Stimulated activated CD4-positive, alpha-beta T cell treated with anti-CD3 and anti-CD28 coated beads, Interleukin-15, amount 100 ng/mL, for 24 hours (primary cell): Measurements from ENCODE around the gene ZBTB47.

Experiments used
- DNase-seq: peaks from one replicate; pipeline ENCODE4 v3.0.0-alpha.2; 2020

ZBTB47 gene

GRCh38 chr3:42701371-42702065 is 48.0 kb downstream of the ZBTB47 start:
- peak; percentile 68 for DNase-seq

- no peak for DNase-seq
These were observed 48.8 kb downstream of the ZBTB47 start, which contains the start of gene HHATL for GRCh38 chr3:42702066-42702951. HHATL (minus strand) TSS chr3:42702798; CDS start chr3:42700826, 1,972 bp downstream.

DNA sequence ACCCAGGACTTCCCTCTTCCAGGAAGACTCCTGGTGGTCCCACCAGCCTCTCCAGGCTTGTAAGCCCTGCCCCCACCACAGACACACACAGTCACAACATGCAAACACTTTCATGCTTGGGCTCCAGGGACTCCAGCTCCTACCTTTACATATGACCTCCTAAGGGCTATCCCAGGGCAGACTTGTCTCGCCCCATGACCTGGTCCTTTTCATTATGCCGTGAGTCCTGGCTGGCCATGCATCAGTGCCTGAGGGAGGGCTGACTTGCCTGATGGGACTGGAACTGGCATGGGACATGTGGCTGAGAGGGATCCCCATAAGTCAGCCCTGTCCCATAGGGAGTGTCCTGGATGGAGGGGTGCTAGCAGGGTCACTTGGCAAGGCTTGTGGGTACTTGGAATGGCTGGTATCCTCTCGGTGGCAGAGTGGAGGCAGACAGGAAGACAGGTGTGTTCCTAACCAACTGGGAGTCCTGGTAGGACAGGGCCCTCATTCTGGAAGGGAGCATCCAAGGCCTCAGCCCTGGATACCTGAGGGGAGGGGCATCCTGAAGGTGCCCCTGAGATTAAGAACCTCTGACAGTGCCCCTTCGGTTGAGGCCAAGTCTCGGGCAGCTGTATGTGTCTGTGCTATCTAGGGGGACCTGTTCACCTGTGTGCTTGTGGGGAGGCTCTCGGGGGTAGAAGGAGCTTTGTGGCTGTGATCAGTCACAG is 49.6 kb downstream of the ZBTB47 start:
- DNase-seq = no peak

GRCh38 chr3:42703695-42704025 is 50.2 kb downstream of the ZBTB47 start:
- DNase-seq = no peak

DNA sequence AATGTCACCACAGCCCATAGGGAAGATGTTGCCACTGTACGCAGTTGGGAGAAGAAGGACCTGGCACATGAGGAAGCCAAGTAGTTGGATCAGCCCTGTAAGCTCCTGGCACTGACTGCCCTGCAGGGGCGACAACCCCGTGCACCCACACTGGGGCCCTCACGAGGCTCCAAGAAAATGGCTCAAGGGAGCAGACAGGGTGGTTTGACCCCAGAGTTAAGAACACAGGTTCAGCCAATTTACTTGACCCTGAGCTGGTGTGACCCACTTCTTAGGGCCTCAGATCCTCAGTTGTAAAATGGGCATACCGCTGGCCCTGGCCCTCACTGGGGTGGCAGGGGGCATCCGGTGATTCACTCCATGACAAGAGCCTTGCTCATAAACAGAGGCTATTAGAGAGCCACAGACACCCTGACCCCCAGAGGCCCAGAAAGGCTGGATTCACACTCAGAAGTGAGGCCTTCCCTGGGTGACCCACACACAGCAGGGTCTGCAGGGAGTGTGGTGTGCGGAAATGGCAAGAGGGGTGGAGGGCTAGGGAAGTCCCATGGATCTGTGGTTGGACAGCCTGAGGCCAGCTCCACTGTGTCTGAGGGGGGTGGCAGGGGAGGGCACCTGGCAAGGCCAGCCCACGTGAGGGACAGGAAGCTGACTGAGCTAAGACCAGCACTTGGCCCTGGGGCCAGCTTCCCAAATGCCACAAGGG is 50.8 kb downstream of the ZBTB47 start:
- DNase-seq = no peak

DNA sequence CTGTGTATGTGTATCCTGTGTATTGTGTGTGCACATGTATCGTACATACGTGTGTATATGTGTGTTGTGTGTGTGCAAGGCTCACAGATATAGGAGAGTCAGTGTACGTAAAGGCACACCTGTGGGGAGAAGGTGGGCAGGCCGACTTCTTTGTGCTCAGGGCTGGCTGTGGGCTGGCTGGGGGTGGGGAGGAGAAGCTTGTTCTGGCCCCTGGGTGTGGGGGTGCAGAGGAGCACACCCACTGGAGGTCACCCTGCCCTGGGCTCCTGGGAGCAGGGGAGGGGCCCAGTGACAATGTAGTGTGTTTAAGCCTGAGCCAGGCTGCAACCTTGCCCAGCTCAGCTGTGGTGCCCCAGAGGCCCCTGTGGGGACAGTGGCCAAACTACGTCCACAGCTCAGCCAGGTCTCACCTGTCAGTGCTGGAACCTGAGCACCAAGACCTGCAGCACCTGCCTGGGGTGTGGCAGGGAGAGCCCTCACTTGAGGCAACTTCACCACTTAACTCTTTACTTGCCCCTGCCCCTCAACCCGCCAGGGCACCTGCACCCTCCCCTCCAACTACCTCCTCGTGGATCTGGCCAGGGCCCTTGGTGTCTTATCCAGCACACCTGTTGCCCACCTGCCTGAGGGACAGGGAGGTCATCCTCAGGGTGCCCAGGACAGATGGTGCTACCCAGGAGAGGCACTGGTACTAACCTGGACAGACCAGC is 51.7 kb downstream of the ZBTB47 start:
- no peak for DNase-seq

GRCh38 chr3:42705962-42706585 is 52.6 kb downstream of the ZBTB47 start:
- DNase-seq = no peak

- DNase-seq = no peak
These were observed 53.5 kb downstream of the ZBTB47 start for GRCh38 chr3:42706721-42707619.

DNA sequence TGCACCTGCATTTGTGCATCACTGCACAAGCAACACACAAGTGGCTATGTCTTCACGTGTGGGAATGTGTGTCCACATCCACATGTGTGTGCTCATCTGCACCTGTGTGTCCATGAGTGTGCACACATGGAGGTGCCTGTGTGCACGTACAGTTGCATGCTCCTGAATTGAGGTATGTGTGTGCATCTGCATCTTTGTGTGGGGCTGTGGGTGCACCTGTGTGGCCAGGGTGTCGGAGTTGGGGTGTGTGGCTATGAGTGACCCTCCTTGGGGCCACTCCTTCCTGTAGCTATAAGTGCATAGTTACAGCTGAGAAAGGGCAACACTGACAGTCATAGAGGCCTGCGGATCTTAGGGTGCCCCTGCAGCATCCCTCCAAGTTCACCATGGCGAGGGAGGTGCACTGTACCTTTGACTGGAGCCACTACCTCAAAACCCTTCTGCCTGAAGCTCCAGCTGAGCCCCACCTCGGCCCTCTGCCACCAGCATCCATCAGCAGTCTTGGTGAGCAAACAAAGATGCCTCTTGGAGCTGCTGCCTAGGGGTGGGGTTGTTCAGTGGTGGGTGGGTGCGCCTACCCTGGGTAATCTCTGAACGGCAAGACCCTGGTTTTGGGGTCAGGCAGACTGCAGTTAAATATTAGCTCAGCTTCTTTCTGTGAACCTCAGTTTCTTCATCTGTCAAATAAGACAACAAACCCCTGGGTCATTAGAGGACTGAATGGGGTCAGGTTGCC is 54.3 kb downstream of the ZBTB47 start:
- DNase-seq = no peak

- no peak for DNase-seq
These were observed 55.2 kb downstream of the ZBTB47 start for GRCh38 chr3:42708611-42709151.

- no peak for DNase-seq
These were observed 56.1 kb downstream of the ZBTB47 start for GRCh38 chr3:42709621-42710020.

GRCh38 chr3:42710323-42711021 is 57.0 kb downstream of the ZBTB47 start:
- DNase-seq = no peak

- no peak for DNase-seq
These were observed 58.2 kb downstream of the ZBTB47 start for GRCh38 chr3:42711491-42712343.

DNA sequence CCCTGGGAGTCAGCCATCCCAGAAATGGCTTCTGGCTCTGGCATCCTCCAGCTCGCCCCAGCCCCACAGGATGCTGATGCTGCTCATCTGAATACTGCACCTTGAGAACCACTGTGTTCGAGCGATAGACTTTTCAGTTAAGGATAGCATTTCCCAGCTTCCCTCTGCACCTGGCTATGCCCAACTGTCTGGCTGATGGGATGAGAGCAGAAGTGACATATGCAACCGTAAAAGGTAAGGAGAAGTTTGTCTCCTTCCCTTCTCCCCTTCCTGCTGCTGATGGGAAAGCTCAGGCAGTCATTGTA is 58.8 kb downstream of the ZBTB47 start:
- DNase-seq = no peak

GRCh38 chr3:42712688-42713372 is 59.3 kb downstream of the ZBTB47 start:
- DNase-seq = no peak

DNA sequence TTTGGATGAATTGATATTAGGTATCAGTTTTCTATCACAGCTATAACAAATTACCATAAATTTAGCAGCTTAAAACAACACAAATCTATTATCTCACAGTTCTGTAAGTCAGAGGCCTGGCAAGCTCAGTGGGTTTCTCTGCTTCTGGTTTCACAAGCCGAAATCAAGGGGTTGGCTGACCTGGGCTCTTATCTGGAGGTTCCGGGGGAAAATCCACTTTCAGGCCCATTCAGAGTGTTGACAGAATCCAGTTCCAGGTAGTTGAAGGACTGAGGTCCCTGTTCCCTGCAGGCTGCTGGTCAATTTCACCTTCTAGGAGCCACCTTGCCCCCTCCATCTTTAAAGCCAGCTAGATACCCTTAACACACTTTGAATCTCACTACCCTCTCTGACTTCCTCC is 60.2 kb downstream of the ZBTB47 start:
- no peak for DNase-seq

DNA sequence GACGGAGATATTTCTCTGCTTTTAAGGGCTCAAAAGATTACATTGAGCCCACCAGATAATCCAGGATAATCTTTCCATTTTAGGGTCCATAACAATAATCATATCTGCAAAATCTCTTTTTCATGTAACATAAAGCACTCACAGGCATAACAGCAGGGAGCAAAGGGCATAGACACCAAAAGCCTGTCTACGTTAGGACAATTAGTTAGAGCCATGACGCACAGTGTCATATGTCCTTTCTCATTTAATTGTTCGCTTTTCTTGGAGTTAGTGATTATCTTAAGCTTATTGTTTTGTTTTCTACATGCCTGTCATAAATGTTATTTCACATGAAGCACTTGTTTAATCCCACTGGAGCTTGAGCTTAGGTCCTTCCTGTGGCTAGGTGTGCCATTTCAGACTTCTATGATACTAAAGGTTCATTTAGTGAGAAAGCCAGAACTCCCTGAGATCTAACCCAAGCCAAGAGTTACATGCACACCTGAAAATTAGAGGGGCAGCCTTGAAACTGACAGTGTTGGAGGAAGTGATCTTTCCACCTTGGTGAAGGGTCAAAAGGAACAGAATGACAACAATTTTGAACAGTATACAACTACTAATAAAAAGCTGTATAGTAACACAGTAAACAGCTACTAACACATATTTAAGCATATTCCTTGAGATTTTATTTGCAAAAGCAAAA is 60.8 kb downstream of the ZBTB47 start:
- DNase-seq = no peak
